Endometrial microvascular endothelial cells (primary cell): ENCODE measurements around the gene ZG16B. TPM values are rescaled to one million over a fixed set of nuclear protein-coding genes. Genes with fewer than 3 reads are reported as not detected.

Experiments
- in situ Hi-C: cut with HindIII; loops from 2 replicates; pipeline ENCODE4 v1.10.0; 2017; ENCODE audit warnings: low sequenced_read_pairs, low pct_unique_long_range_greater_than_20kb; ENCODE audit errors: inconsistent ontology term
- total RNA-seq: library from RNA; depleted of rRNA; stranded (reverse); fragments of >200 nt; gene quantifications from one replicate; pipeline ENCODE4 v1.2.3, GENCODE V29; 2015; ENCODE audit errors: inconsistent ontology term

Gene ZG16B
- total RNA-seq, 1 donor from 2014 or later = not detected

DNA sequence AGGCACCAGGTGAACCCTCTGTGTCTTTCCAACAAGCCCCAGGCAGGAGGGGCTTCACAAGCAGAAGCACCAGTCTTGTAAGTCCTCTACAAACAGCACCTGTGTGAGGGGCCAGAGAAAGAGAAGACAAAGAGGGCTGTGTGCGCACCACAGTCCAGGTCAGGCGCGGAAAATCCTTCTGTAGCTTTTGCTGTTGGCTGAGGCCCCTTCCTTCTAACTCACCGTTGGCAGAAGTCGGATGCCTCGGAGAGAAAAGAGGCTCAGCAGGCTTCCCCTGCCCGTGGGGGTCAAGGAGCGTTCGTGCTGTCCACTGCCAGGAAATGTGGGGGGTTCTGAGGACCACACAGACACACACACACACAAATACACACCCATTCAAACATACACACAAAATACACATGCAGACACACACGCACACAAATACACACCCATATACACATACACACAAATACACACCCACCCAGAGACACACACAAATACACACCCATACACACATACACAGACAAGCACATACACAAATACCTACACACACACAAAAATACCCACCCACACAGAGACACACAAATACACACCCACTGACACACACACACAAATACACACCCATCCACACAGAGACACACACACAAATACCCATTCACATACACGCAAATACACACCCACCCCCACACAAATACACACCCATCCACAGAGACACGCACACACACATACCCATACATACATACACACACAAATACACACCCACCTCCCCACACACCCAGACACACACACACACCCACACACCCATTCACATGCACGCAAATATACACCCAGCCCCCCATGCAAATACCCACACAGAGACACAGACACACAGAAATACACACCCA lies 6.8 kb downstream of the ZG16B start:
- in situ Hi-C loops = no loop called here

DNA sequence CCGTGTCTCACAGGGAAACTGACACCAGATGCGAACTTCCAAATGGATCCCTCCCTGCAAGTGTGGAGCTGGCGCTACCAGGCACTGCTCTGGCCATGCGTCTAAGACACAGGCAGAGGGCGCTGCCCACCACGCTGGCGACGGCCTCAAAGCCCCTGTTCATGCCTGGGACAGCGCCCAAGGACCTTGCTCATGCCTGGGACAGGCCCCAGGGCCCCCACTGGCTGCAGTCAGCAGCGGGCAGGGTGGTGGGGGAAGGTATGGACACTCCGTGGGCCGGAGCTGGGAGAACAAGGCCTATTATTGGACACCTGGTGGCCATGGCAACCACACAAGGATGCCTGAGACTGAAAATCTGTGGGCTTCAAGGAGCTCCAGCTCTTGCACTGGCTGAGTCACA lies 8.8 kb downstream of the ZG16B start:
- in situ Hi-C loops = no loop called here

DNA sequence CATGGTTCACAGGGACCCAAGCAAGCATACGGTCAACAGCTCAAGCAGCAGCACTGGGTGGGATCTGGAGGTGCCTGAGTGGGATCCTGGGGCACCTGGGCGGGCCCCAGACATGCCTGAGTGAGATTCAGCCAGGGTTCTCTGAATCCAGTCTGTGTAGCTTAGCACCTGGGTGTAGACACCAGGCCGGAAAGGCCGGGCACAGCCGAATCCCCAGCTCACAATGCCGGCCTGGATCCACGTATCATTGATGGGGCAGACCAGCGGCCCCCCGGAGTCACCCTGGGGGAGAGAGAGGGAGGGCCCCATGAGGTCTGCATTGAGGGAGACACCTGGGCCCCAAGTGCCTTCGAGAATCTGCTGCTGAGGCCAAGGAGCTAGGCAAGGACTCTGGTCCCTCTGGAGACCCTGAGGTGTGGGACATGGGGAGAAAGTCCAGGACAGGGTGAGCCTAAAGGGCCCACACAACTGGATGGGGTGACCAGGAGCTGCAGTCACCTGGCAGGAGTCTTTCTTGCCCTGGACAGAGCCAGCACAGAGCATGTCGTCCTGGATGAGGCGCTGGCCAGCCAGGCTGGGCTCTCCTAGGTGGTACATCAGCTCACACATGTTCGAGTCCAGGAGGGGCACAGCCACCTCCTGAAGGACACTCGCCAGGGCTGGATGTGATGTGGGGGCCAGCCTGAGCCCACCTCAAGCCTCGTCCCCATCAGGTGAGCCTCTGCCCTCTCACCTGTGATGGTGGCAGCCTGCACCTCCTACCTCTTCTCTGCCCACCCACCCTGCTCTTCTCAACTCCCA lies 9.7 kb downstream of the ZG16B start:
- in situ Hi-C loops = no loop called here

DNA sequence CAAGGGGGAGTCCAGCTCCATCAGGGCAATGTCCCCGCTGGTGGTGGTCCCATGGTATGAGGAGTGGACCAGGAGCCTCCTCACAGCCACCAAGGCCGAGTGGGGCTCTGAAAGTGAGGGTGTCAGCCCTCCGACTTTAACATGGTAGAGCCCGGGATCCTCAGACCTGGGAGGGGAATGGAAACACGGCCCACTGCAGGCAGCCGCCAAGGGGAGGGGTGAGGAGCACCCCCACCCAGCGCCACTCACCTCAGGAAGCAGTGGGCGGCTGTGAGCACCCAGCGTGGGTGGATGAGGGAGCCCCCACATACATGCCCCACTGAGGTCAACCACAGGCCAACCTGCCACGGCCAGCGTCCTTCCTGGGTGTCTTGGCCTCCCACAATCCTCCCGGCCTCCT lies 10.8 kb downstream of the ZG16B start:
- in situ Hi-C loops = no loop called here

DNA sequence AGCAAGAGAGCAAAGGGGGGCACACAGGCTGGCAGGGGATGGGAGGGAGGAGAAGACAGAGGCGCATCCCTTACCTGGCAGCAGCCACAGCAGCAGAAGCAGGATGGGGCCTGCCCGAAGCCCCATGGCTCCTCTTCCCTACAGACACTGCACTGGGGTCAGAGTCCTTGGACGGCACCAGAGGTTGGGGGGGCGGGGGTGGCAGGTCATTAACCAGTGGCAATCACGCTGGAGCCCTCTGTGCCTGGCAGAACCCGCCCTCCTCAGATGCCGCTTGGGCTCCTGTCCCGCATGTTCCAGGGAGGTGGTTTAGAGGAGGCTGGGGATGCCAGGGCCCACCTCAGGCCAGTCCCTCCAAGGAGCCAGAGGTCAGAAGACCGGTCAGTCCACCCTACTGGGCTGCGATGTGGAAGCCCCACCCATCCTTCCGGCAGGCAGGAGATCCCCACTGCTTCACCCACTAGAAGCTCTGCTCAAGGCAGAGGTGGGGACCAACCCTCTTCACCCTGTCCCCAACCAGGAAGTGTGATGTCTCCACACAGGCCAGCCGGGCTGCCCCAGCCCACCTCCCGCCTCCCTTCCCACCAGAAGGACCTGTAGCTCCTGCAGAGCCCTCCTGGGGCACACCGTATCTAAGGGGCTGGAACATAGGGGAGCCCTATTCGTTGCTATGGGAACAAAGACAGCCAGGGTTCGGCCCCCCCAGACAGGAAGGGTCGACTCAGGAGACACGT lies 11.7 kb downstream of the ZG16B start:
- in situ Hi-C loops = no loop called here

DNA sequence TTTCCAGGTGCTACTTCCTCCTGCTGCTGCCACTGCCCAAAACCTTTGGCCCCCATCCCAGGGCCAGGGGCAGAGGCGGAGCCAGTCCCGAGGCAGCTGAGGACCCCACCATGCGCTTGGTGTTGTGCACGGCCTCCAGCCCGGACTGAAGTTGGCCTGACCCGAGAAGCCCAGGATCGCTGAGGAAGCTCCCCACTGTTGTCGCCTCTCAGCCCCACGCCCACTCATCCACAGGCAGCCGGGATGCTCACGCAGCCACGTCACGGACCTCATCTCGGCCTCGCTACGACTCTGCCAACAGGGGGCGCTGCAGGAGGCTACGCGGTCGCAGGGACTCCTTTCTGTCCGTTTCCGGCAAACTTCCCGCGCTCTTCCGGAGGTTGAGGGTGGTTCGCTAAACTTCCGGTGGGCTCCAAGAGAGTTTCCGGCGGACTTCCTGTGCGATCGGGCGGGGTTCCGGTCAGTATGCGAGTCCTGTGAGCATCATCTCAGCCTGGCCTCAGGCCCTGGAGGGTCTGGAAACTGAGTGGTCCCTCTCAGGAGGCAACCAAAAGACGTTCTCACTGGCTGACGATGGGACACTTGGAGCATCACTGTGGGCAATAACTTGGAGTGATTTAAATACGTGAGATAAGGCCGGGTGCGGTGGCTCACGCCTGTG lies 12.4 kb downstream of the ZG16B start:
- in situ Hi-C loops = no loop called here

GRCh38 chr16:2843526-2843925 lies 13.4 kb downstream of the ZG16B start:
- in situ Hi-C loops = no loop called here

DNA sequence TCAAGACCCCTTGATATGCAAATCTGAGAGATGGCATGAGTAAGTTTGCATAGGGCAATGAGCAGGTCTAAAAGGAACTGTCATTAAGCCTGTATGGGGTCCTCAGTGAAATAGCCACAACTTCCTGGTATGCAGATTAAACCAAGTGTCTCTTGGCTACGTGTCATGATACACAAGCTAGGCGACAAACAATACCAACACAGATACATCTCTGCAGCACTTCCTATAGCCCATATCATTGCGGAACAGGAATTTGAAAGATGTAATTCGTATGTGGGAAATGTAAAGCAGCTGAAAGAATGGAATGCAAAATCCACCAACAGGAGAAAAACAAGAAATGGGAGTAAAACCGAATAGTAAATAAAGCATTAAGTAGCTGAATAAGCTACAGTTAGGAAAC lies 15.0 kb downstream of the ZG16B start:
- in situ Hi-C loops = no loop called here

GRCh38 chr16:2846511-2847310 lies 16.6 kb downstream of the ZG16B start:
- in situ Hi-C loops = no loop called here

DNA sequence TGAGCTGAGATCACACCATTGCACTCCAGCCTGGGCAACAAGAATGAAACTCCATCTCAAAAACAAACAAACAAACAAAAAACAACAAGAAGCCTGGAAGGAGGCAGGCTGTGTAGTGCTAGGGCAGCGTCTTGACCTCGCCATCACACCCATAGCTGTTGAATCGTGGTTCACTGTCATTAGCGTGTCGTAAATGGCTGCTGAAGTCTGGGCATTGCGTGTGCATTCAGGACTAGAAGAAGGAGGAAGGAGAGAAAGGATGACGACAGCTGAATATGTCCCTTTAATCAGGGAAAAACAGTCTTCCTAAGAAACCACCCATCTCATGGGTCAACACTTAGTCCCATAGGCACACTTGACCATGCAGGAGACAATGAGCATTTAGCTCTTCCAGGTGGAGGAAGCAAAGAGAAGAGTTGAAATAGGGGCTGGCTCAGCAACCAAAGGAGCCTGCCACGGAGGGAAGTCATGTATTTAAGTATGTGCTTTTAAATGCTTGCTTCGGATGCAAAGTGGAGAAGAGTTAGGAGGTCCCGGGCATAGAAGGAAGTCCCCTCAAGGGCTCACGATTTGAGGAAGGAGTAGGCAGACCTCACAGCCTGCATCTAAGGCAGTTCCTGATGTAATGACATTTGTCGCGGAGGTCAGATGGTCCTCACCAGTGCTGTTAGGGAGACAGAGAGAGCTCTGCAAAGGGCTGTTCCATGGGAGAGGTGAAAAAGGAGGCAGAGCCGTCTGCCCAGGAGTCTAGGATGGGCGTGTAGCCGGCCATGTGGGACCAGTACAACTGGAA lies 19.0 kb downstream of the ZG16B start:
- in situ Hi-C loops = no loop called here

GRCh38 chr16:2852003-2852730 lies 22.1 kb downstream of the ZG16B start:
- in situ Hi-C loops = no loop called here

GRCh38 chr16:2852731-2853507 lies 22.8 kb downstream of the ZG16B start:
- in situ Hi-C loops = no loop called here

GRCh38 chr16:2853531-2854073 lies 23.5 kb downstream of the ZG16B start:
- in situ Hi-C loops = no loop called here

- in situ Hi-C loops = no loop called here
These were observed 24.7 kb downstream of the ZG16B start for GRCh38 chr16:2854700-2855309.

DNA sequence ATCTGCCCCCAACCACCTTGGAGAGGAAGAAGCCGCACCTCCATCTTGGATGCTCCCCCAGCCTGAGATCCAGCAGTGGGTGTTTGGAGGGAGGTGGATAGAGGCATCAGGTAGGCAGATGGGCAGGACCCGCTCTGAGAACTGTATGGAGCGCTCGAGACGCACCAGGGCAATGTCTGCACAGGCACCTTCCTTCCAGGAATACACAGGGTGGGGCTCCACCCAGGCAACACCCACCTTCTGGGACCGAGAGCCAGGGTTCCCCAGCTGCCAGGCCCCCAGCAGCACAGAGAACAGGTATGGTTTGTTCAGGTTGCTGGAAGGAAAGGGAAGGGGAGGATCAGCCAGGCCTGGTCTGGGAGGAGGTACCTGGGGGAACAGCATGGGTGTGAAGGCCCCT lies 25.4 kb downstream of the ZG16B start:
- in situ Hi-C loops = no loop called here
